SJCRH30 (cell line): Measurements from ENCODE around the gene CDT1. TPM values are rescaled to one million over a fixed set of nuclear protein-coding genes. Genes with fewer than 3 reads are reported as not detected.
"Not testable (repeated sequence)": the region's sequence is repeated elsewhere in the genome, so short reads cannot be mapped to it uniquely, and the experiment has no call there.

Experiments
- DNase-seq, 2 experiments: peaks; one replicate each; pipeline ENCODE4 v3.0.0-alpha.2; 2015 to 2020
- H3K27ac ChIP-seq: fragments of 250-450 bp; sonication (Bioruptor Pico); 2 replicates; pipeline ENCODE4 v1.5.1; 2020; ENCODE audit warnings: mild to moderate bottlenecking, moderate library complexity
- H3K27me3 ChIP-seq: fragments of 250-450 bp; sonication (Bioruptor Pico); 2 replicates; pipeline ENCODE4 v1.5.1; 2020; ENCODE audit warnings: mild to moderate bottlenecking, moderate library complexity
- H3K36me3 ChIP-seq: fragments of 250-450 bp; sonication (Bioruptor Pico); 2 replicates; pipeline ENCODE4 v1.5.1; 2020; ENCODE audit warnings: mild to moderate bottlenecking, moderate library complexity
- H3K4me1 ChIP-seq: fragments of 250-450 bp; sonication (Bioruptor Pico); 2 replicates; pipeline ENCODE4 v1.5.1; 2020; ENCODE audit warnings: mild to moderate bottlenecking, moderate library complexity
- H3K4me3 ChIP-seq: fragments of 250-450 bp; sonication (Bioruptor Pico); 2 replicates; pipeline ENCODE4 v1.5.1; 2020; ENCODE audit warnings: mild to moderate bottlenecking, moderate library complexity
- H3K9me3 ChIP-seq: fragments of 250-450 bp; sonication (Bioruptor Pico); replicated peaks from 2 replicates; pipeline ENCODE4 v1.5.1; 2020; ENCODE audit warnings: mild to moderate bottlenecking, moderate library complexity
- total RNA-seq: library from RNA; depleted of rRNA; stranded (reverse); fragments of >200 nt; shearing (Covaris generic); gene quantifications from 2 replicates; pipeline ENCODE4 v1.2.3, GENCODE V29; 2014

The CDT1 gene
- total RNA-seq, 1 experiment from 2014 or later, result 27.2 TPM

- no peaks in the 10 kb centered on the region for H3K36me3 ChIP-seq
- H3K4me1 ChIP-seq, result peaks cover 3% of the 10 kb centered on the region
- no peak for DNase-seq
- H3K27ac ChIP-seq, result no peak overlapping the region
- H3K4me3 ChIP-seq, result peak overlapping the region; percentile 58
- H3K27me3 ChIP-seq, result no peaks in the 10 kb centered on the region
- H3K9me3 ChIP-seq, result no peaks in the 10 kb centered on the region
These were observed 18.8 kb upstream of the CDT1 start for GRCh38 chr16:88784856-88785105.

GRCh38 chr16:88785106-88785924, 18.3 kb upstream of the CDT1 start, which contains the start of gene PIEZO1:
Gene PIEZO1, minus strand, starts transcription at chr16:88785220. Its CDS starts 256 bp downstream, at chr16:88784964.
- Histone ChIP-seq H3K27me3 (no peaks in the 10 kb centered on the region), H3K4me3 (peak within 1 kb of the TSS; percentile 58), H3K9me3 (no peaks in the 10 kb centered on the region), H3K36me3 (no peaks in the 10 kb centered on the region), H3K4me1 (peaks cover 8% of the 10 kb centered on the region), H3K27ac (no peak within 1 kb of the TSS)
- no peak for DNase-seq

DNA sequence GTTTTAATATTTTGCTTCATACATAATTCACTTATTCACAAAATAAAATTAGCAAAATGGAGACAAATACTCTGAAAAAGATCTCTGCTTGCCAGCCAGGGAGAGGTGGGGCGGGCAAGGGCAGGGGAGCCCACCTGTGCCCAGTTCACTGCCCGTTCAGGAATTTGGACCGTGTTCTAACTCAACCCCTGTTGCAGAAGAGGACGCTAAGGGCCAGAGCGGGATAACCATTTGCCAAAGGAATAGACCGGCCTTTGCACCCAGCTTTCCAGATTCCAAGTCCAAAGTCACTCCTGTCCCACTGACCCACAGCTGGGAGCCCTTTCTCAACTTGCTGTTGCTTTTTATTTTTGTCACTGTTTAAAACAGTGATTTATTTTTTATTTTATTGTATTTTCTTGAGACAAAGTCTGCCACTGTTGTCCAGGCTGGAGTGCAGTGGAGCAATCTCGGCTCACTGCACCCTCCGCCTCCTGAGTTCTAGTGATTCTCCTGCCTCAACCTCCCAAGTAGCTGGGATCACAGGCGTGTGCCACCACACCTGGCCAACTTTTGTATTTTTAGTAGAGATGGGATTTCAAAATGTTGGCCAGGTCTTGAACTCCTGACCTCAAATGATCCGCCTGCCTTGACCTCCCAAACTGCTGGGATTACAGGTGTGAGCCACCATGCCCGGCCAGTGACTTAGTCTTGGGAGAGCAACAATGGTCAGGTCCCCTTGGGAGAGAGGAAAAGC, 15.8 kb upstream of the CDT1 start:
- Histone ChIP-seq H3K4me3 (no peak overlapping the region), H3K36me3 (no peaks in the 10 kb centered on the region), H3K27ac (no peak overlapping the region), H3K9me3 (no peaks in the 10 kb centered on the region), H3K4me1 (peaks cover 18% of the 10 kb centered on the region), H3K27me3 (no peaks in the 10 kb centered on the region)
- DNase-seq, result no peak

DNA sequence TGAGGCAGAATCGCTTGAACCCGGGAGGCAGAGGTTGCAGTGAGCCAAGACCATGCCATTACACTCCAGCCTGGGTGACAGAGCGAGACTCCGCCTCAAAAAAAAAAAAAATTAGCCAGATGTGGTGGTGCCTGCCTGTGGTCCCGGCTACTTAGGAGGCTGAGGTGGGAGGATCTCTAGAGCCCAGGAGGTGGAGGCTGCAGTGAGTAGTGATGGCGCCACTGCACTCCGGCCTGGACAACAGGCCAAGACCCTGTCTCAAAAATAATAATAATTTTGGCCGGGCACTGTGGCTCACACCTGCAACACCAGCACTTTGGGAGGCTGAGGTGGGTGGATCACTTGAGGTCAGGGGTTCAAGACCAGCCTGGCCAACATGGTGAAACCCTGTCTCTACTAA, 14.8 kb upstream of the CDT1 start:
- H3K27ac ChIP-seq, H3K36me3 ChIP-seq, H3K27me3 ChIP-seq, H3K9me3 ChIP-seq, DNase-seq, H3K4me3 ChIP-seq: not testable (repeated sequence)
- H3K4me1 ChIP-seq, result peaks cover 14% of the 10 kb centered on the region

- H3K27me3 ChIP-seq, result no peaks in the 10 kb centered on the region
These were observed 14.0 kb upstream of the CDT1 start for GRCh38 chr16:88789594-88789993.

GRCh38 chr16:88790312-88791211, 13.0 kb upstream of the CDT1 start:
- Histone ChIP-seq H3K27ac (no peak overlapping the region), H3K27me3 (no peaks in the 10 kb centered on the region), H3K4me3 (0 out of 2 replicates have a peak overlapping the region, but pooled peaks have one; percentile 16), H3K4me1 (peaks cover 14% of the 10 kb centered on the region), H3K9me3 (no peaks in the 10 kb centered on the region), H3K36me3 (no peaks in the 10 kb centered on the region)
- DNase-seq, result peak in 1 of 2 experiments; percentile 44

More at GRCh38 chr16:88789594-88789993, 14.0 kb upstream of the CDT1 start:
- Histone ChIP-seq H3K9me3 (no peaks in the 10 kb centered on the region), H3K36me3 (no peaks in the 10 kb centered on the region), H3K4me1 (peaks cover 14% of the 10 kb centered on the region), H3K4me3 (no peak overlapping the region), H3K27ac (no peak overlapping the region)
- DNase-seq, result peak in 1 of 2 experiments; percentile 31

GRCh38 chr16:88792078-88792550, 11.5 kb upstream of the CDT1 start:
- H3K27me3 ChIP-seq, result no peaks in the 10 kb centered on the region
- DNase-seq, result peak; percentile 38 to 51
- H3K4me3 ChIP-seq, result no peak overlapping the region
- no peaks in the 10 kb centered on the region for H3K36me3 ChIP-seq
- H3K9me3 ChIP-seq, result no peaks in the 10 kb centered on the region
- peaks cover 14% of the 10 kb centered on the region for H3K4me1 ChIP-seq
- H3K27ac ChIP-seq, result no peak overlapping the region

- H3K9me3 ChIP-seq, result no peaks in the 10 kb centered on the region
- DNase-seq, result no peak
- H3K4me3 ChIP-seq, result no peak overlapping the region
- no peak overlapping the region for H3K27ac ChIP-seq
- no peaks in the 10 kb centered on the region for H3K27me3 ChIP-seq
- H3K36me3 ChIP-seq, result no peaks in the 10 kb centered on the region
- peaks cover 14% of the 10 kb centered on the region for H3K4me1 ChIP-seq
These were observed 10.8 kb upstream of the CDT1 start for GRCh38 chr16:88792668-88793250.

GRCh38 chr16:88793251-88793954, 10.2 kb upstream of the CDT1 start:
- no peak for DNase-seq
- Histone ChIP-seq H3K27me3 (no peaks in the 10 kb centered on the region), H3K4me3 (no peak overlapping the region), H3K36me3 (no peaks in the 10 kb centered on the region), H3K27ac (no peak overlapping the region), H3K4me1 (peaks cover 14% of the 10 kb centered on the region), H3K9me3 (no peaks in the 10 kb centered on the region)

GRCh38 chr16:88796278-88796677, 7.3 kb upstream of the CDT1 start:
- Histone ChIP-seq H3K4me1 (peaks cover 7% of the 10 kb centered on the region; the same call in 1 of the 2 replicates), H3K27me3 (no peaks in the 10 kb centered on the region), H3K36me3 (no peaks in the 10 kb centered on the region), H3K27ac (no peak overlapping the region), H3K4me3 (no peak overlapping the region), H3K9me3 (no peaks in the 10 kb centered on the region)
- peak in 1 of 2 experiments; percentile 40 for DNase-seq

- Histone ChIP-seq H3K27ac (no peak overlapping the region), H3K9me3 (no peaks in the 10 kb centered on the region), H3K4me1 (no peaks in the 10 kb centered on the region), H3K4me3 (no peak overlapping the region), H3K36me3 (no peaks in the 10 kb centered on the region), H3K27me3 (no peaks in the 10 kb centered on the region)
- DNase-seq, result no peak
These were observed 5.5 kb upstream of the CDT1 start for GRCh38 chr16:88798073-88798472.

- DNase-seq, result peak in 1 of 2 experiments; percentile 53
- no peak overlapping the region for H3K27ac ChIP-seq
- H3K36me3 ChIP-seq, result no peaks in the 10 kb centered on the region
These were observed 4.7 kb upstream of the CDT1 start for GRCh38 chr16:88798772-88799455.

DNA sequence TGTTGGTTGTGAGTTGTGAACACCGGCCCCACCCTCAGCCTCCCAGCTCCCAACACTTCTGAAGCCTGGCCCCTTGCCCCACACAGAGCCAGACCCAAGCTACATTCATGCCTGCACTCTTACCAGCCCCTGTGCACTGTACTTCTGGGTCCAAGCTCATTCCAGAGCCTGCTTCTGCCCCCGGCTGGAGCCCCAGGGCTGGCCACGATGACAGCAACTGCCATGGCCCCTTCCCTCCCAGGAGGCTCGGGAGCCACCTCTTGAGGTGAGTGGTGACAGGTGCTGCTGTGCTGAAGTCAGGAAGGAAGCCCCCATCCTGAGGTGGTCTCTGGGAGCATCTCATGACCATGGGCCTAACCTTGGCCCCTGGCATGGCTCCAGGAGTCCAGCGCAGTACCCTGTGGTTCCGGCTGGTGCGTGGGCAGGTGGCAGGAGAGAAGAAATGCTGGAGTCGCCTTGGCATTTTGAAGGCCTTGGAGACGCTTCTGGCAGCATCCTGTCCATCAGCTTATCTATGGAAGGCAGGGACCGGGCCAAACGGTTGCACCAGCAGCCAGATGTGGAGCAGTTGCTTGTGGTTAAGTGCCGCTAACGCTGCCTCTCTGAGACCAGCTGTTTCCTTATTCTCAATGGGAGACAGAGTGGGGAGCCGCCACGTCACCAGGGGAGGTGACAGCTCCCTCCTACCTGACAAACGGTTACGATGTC, 3.9 kb upstream of the CDT1 start:
- Histone ChIP-seq H3K4me3 (no peak overlapping the region), H3K4me1 (no peaks in the 10 kb centered on the region), H3K27ac (no peak overlapping the region), H3K9me3 (no peaks in the 10 kb centered on the region), H3K36me3 (peaks cover 3% of the 10 kb centered on the region), H3K27me3 (no peaks in the 10 kb centered on the region)
- DNase-seq, result peak in 1 of 2 experiments; percentile 46

More at GRCh38 chr16:88798772-88799455, 4.7 kb upstream of the CDT1 start:
- Histone ChIP-seq H3K4me1 (no peaks in the 10 kb centered on the region), H3K27me3 (no peaks in the 10 kb centered on the region), H3K9me3 (no peaks in the 10 kb centered on the region), H3K4me3 (no peak overlapping the region)
